Putamen (tissue), 1 donor: Measurements from ENCODE around the gene PPP1R14D.

Experiments used
- DNase-seq: peaks from one replicate; pipeline ENCODE4 v3.0.0-alpha.2; 2016; ENCODE audit warnings: low spot score

The PPP1R14D gene

DNA sequence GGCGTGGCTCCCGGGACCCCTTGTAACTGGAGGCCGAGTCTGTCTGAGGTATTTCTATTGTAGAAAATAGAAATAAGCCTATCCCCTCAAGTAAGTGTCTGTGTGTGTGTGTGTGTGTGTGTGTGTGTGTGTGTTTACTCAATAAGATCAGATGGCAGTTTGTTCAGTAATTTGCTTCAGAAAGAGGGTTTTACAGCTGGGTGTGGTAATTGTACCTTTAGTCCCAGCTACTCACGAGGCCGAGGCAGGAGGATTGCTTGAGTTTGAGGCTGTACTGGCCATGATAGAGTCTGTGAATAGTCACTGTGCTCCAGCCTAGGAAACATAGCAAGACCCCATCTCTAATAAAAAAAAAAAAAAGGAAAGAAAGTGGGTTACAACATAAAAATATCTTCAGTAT, 24.0 kb upstream of the PPP1R14D start:
- no peak for DNase-seq

GRCh38 chr15:40850576-40851112, 22.1 kb upstream of the PPP1R14D start:
- no peak for DNase-seq

DNA sequence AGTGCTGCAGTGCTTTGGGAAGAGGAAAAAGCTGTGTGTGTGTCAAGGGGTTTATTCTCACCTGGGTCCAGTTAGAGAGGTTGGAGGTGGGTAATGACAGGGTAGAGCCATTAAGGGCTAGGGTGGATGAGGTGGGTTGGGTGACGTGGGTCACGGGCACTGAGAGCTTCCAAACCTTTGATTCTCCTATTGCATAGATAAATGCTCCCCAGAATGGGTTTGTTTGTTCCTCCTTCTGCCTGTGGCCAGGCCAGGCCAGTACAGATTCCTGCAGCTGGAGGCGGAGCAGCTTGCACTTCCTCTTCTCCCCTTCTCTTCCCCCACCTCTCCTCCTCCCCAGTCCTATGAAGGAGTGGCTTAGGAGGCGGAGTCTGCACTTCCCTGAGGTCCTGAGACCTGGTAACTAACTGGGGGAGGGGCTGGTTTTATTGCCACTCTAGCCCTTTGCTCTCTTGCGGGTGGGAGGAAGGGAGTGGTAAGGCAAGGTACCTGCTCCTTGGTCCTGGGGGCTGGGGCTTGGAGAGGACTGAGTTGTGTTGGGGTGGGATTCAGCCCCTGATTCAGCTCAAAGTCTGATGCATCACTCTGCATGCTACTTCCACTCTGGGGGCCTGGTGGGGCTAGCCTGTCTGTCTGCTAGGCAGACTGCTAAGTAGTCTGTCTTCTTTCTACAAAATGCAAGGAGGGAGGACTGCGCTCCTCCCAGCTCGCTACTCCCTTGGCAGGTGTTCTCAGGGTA, 18.9 kb upstream of the PPP1R14D start:
- DNase-seq, result peak; percentile 40

GRCh38 chr15:40846841-40847222, 18.3 kb upstream of the PPP1R14D start:
- DNase-seq, result no peak

GRCh38 chr15:40845511-40846284, 17.2 kb upstream of the PPP1R14D start:
- no peak for DNase-seq

DNA sequence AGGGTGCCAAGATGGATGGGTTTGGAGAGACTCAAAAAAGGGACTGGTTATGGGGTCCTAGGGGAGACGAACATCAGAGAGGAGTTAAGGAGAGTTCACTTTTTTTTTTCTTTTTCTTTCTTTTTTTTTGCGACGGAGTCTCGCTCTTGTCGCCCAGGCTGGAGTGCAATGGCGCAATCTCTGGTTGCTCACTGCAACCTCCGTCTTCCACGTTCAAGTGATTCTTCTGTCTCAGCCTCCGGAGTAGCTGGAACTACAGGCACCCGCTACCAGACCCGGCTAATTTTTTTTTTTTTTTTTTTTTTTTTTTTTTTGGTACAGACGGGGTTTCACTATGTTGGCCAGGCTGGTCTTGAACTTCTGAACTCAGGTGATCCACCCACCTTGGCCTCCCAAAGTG, 16.5 kb upstream of the PPP1R14D start:
- no peak for DNase-seq

DNA sequence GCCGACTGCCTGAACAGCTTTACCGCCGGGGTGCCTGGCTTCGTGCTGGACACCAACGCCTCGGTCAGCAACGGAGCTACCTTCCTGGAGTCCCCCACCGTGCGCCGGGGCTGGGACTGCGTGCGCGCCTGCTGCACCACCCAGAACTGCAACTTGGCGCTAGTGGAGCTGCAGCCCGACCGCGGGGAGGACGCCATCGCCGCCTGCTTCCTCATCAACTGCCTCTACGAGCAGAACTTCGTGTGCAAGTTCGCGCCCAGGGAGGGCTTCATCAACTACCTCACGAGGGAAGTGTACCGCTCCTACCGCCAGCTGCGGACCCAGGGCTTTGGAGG, 16.2 kb upstream of the PPP1R14D start:
- DNase-seq, result no peak

DNA sequence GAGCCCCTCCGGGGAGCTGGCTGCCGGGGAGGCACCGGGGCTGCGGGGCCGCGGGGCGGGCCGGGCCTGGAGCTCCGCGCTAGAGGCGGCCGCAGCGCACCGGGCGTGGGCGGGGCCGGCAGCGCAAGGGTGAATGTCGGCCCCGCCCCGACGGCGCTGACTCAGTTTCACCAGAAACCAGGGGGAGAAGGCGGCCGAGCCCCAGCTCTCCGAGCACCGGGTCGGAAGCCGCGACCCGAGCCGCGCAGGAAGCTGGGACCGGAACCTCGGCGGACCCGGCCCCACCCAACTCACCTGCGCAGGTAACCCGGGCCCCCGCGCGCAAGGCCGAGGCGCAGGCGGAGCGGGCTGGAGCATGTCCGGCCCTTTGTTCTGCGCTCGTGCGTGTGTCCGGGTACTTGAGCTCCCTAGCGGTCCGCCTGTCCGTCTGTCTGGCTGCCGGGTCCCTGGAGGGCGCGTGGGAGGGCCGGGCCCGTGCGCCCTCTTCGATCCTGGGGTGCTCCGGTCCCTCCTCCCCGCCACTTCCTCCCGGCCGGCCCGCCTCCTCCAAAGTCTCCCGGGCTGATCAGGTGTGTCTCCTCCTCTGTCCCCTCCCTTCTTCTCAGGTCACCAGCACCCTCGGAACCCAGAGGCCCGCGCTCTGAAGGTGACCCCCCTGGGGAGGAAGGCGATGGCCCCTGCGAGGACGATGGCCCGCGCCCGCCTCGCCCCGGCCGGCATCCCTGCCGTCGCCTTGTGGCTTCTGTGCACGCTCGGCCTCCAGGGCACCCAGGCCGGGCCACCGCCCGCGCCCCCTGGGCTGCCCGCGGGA, 15.6 kb upstream of the PPP1R14D start, which contains the start of gene SPINT1:
TSS of gene SPINT1 (plus strand) at position 164 of the 811 bp plus-strand sequence. CDS start at position 671, 507 bp downstream.
- DNase-seq, result no peak

GRCh38 chr15:40843261-40843884, 14.9 kb upstream of the PPP1R14D start:
- DNase-seq, result no peak

GRCh38 chr15:40841741-40842140, 13.2 kb upstream of the PPP1R14D start:
- no peak for DNase-seq

DNA sequence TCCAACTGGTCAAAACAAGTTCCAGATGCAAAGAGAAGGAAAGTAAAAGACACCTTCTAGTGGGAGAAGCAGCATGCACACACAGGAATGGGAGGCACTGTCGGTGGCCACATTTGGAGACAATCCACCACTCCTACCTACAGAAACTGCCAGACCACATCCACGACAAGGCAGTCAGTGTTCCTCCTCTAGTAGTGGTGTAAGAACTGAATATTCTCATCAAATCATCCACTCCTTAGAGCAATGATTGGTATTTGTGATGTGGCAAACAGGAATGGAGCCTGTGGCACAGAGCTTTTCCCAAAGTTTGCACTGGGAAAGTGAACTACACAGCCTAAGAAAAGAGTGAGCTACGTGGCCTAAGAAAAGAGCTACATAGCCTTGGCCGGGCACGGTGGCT, 10.2 kb upstream of the PPP1R14D start:
- no peak for DNase-seq

DNA sequence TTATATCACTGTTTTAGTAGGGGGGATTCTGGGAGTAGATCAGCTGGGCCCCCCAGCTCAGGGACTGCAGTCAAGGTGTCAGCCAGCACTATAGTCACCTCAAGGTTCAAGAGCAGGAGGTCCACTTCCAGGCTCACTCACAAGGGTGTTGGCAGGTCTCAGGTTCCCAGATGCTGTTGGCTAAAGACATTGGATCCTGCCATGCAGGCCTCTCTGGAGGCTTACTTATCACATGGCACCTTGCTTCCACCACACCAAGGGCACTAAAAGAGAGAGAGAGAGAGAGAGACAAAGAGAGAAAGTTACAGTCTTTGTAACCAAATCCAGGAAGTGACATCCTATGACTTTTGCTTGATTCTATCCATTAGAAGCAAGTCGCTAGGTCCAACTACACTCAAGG, 7.5 kb upstream of the PPP1R14D start:
- DNase-seq, result no peak

DNA sequence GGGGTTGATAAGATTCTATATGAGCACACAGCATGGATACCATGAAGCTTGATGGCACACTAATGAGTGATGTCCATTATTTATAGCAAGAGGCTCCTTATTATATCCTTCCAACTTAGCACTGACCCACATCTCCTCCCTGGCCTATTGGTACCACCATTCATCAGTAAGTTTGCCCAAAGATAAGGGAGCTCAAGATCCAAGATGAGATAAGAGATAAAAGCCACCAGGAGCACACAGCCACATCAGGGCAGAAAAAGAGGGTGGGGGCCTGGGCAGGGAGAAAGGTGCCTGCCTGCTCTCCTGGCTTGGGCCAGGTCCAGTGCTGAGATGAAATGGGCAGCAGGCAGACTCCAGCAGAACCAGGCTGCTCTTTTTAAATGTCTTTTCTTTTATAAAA, 4.4 kb upstream of the PPP1R14D start:
- no peak for DNase-seq

DNA sequence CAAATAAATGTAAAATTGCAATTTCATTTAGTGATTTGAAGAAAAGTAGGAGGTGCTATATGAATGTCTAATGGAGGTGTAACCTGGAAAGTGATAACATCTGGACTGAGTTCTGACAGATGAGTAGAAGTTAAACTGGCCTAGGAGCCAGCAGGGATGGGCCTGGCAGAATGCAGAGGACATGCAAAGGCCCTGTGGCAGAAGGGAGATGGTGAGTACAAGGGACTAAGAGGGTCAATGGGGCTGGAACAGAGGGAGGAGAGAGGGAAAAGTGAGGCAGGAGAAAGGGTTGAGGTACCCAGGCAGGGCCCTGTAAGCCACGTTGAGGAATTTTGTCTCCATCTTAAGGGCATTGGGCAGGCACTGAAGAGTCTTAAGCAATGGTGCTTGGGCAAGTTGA, 3.4 kb upstream of the PPP1R14D start:
- no peak for DNase-seq

DNA sequence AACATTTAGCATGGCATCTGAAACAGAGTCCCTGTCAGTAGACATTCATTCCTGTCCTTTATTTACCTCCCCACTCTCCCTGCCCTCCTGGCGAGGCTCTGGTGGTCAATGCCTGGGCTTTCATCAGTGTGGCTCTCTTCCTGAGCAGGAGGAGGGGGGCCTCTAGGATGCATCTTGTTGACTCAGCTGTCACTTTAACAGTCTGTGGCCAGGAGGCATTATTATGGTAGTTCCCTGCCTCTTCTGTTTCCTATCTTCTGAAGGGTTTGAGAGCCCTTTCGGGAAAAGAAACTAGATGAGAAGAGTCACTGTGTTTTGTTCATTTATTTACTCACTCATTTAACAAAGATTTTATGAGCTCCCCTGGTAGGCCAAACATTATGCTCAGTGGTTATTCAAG, 2.4 kb upstream of the PPP1R14D start:
- DNase-seq, result no peak

DNA sequence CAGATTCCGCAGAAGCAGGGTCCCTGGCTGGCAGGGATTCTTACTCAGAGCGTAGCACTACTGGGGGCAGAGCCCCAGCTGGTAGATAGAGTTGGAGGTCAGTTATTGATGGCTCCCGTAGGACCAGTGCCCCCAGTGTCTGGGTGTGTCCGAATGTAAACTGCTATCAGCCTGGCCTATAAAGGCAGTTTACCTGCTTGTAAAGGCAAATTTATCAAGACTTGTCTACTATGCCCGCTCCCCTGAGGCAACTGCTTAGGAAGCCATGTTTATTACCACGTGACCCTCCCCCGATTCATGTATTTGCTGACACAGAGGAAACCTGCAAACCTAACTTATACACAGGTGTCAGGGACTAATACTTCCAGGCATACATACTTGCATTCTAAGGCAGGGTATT, 607 bp upstream of the PPP1R14D start:
- DNase-seq, result no peak

DNA sequence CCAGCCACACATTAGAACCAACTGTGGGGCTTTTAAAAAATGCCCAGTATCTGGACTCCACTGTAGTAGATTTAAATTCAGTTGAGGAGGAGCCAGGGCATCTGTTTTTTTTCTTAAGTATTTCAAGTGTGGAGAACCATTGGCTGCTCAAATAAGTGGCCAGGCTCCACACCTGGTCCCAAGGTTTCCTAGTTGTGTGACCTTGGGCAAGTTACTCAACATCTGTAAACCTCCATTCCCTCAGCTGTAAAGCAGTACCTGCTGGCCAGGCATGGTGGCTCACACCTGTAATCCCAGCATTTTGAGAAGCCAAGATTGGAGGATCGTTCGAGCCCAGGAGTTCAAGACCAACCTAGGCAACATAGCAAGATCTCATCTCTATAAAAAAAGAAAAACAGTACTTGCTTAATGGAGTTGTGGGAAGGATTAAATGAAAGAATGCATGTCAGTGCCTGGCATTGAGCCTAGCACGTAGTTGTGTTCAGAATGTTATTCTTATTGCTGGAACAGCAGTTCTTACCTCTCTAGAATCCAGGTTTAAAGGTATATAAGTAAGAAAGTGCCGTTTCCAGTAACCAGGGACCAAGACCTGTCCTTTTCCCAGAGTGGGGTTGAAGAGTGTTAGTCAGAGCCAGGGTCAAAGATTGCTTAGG, 2.0 kb downstream of the PPP1R14D start:
- DNase-seq, result no peak

GRCh38 chr15:40825661-40826422, 2.7 kb downstream of the PPP1R14D start:
- no peak for DNase-seq

DNA sequence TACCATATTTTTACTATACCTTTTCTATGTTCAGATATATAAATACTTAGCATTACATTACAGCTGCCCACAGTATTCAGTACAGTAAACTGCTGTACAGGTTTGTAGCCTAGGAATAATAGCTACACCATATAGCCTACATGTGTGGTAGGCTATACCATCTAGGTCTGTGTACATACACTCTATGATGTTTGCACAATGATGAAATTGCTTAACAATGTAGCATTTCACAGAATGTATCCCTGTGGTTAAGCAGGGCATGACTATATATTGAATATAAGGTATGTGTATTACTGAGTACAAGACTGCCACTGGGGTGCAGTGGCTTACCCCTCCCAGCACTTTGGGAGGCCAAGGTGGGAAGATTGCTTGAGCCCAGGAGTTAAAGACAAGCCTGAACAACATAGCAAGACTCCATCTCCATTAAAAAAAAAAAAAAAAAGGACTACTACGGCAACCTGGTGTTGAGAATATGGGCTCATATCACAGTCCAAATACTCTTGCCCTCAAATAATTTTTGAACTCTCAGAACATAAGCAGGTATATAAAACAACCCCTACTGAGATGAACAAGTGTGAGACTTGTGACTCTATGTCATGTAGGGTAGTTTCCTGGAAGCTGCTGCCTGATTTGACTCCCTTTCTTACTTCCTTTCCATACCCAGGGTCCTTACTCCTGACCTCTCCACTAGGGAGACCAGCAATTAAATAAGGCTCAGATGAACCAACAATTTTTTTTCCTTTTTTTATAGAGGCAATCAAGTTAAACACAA, 4.8 kb downstream of the PPP1R14D start:
- no peak for DNase-seq

DNA sequence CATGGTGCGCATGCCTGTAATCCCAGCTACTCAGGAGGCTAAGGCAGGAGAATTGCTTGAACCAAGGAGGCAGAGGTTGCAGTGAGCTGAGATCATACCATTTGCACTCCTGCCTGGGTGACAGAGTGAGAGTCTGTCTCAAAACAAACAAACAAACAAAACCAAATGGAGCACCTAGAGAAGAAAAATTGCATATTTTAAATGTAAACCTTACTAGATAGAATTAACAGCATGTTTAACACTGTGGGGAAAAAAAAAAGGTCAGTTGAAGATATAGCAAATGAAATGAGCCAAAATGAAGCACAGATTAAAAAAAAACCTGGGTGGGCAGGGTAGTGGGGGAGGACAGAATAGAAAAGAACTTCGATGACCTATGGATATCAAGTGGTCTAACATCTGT, 7.3 kb downstream of the PPP1R14D start:
- no peak for DNase-seq
